Measurements from ENCODE around the gene SMYD1.

The SMYD1 gene

DNA sequence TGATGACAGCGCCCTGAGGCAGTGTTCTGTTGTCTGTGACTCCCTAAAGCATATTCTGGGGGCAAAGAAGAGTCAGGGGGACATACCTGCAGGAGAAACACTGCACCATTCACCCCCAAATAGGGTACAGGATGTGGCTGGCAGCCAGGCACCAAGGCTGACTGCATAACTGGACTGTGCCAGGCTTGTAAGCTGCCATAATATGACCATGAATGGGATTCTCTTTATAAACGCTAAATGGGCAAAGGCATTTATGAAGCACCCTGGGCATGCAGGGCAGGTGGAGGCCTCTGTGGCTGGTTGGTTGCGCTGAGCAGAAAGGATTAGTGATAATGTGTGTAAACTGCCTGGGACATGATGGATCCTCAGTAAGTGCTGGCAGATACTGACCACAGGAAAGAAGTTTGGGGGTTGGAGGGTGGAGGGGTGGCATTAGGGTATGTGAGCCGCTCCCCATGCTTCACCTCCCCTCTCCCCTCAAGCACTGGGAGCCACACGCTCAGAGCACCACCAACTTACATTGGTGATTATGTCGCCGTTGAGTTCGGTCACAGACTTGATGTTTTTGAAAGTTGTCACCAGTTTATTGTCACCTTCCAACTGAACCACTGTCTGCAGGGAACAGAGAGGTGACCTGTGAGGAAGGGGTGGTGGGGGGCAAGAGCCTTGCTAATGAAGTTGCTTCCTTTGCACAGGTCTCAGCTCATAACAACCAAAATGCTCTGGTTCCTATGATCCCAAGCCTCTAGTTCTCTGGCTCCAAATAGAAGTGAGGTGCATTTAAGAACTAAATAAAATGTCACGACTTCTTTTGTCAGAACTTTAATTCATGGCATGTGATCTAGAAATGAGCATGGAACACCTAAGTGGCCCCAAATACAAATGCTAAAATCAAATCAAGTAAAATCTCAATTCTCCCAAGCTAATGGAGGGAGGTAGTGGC is 56.6 kb downstream of the SMYD1 start:
- no peak for DNase-seq

DNA sequence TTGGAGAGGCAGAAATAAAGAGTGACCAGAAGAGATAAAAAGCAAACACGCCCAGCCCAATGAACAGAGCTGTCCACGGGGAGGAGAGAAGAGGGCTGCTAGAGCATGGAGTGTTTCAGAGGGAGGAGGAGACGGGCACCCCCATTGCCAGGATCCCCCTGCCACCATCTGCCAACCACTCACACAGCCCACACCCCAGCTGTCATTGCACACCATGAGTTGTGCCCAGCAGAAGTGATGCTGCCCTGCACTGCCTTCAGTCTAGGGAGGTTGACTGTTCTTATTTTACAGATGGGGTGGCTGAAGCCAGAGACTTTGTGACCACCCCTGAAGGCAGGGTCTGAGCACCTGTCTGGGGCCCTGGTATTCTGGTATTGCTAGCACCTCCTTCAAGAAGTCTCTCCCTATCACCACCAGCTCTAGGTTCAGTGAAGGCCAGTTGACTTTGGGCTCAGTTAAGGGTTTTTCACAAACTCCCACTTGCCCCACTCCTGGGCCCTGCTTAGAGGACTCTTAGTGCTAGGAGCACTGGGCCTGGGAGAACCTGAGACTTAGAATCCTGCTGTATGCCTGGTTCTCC is 57.8 kb downstream of the SMYD1 start:
- DNase-seq = no peak

DNA sequence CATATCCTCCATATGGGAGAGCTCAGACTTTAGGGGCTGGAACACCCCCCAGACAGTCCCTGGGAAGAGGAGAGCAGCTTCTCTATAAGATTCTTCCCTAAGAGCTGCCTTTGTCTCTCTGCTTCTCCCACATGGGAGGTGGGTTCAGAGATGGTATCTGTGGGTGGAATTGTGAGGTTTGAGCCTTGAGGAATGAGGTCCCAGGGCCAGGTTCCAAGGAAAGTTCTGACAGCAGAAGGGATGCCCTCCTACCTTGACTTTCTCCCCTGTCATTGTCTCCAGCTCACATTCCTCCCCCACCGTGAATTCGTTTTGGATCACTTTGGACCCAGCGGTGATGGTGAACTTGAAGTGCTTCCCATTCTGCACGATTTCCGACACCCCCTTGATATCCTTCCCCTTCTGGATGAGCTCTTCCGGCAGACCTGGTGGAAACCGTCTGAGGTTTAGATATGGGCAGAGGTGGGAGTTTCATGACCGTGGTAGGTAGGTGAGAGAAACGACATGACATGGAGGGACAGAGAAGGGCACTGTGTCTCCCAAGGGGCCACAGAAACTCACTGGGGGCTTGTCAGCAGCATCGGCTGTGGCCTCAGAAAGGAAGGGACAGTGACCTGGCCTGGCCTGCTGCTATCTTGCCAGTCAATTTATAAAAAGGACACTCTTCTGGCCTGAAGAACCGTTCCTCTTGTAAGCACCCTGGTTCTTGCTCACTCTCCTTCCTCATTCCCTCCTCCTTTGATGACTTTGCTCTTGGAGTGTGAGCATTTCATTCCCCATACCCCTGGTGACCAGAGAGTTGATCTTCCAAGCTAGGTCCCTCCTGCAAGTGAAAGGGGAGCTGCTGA is 58.5 kb downstream of the SMYD1 start:
- DNase-seq = no peak

DNA sequence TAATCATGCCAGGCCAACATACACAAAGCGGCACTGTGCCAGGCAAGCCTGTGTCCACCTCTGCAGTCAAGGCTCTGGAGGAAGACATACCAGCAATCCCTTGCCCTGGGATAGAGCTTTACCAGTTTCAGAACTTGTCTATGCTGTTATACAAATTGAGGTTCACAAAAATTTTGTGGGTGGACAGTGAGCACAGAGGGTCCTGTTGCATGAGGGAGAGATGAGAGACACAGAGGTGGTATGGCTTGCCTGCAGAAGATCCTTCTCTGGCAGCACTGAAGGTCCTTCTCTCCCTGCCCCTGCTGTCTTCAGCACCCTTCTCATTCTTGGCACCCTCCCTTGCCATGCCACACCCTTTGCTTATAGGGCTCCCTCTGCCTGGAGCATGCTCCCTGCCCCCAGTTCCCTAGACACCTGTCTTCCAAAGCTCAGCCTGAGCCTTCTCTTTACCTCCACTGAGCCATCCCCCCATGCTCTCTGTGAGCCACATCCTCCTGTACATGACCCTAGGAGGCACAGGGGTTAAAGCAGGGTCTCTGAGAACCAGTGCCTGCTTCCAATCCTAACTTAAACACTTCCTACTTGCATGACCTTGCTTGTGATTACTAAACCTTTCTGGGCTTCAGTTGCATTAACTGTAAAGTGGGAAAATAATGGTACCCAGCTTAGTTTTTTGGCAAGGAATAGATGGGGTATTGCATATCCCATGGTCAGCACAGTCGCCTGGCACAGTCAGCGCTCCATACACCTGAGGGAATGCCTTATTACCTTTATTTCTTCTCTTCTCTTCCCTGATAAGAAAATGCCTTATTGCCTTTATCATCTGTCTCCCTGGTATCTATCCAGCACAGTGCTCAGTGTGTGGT is 59.4 kb downstream of the SMYD1 start:
- no peak for DNase-seq

DNA sequence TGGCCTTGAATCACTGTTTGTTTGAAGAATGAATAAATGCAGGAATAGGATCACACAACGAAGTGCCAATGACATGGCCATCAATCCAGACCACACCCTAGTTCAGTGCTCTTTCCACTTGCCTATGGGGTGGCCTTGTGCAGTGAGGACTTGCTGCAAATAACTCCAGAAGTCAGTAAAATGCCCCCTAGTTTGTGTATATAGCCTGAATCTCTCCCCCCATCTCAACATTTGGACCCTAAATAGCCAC is 59.9 kb downstream of the SMYD1 start:
- no peak for DNase-seq

DNA sequence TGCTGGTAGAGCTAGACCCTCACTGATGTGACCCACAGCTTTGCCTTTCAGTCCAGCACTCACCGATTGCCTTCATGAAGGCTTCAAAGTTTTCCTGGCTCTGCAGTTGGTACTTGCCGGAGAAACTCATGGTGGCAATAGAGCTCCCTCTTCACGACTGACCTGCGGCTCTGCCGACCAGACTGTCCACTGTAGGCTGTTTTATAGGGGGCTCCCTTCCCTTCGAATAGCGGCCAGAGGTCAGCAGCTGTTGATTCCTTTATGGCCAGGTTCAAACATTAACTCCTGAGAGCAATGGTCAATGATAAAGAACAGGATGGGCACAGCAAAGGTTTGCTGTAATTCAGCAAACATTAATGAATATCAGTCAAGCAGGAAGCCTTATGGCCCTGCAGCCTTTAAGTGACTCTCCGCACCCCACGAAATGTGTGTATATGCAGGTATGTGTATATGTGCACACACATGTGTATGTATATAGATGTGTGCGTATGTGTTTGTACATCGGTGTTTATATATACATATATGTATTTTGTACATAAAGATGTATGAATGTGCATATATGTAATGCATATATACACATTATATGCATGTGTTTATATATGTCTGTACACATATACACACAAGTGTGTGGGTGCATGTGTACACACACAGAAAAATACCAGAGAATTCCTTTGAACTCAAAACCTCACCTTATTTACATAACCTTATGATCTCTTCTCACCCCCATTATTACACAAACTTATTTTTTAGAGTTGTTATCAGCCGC is 60.4 kb downstream of the SMYD1 start, which contains the start of gene FABP1:
Gene FABP1 (minus strand): TSS at position 175 of the 766 bp plus-strand sequence. CDS start 45 bp downstream, at position 130.
- no peak for DNase-seq

DNA sequence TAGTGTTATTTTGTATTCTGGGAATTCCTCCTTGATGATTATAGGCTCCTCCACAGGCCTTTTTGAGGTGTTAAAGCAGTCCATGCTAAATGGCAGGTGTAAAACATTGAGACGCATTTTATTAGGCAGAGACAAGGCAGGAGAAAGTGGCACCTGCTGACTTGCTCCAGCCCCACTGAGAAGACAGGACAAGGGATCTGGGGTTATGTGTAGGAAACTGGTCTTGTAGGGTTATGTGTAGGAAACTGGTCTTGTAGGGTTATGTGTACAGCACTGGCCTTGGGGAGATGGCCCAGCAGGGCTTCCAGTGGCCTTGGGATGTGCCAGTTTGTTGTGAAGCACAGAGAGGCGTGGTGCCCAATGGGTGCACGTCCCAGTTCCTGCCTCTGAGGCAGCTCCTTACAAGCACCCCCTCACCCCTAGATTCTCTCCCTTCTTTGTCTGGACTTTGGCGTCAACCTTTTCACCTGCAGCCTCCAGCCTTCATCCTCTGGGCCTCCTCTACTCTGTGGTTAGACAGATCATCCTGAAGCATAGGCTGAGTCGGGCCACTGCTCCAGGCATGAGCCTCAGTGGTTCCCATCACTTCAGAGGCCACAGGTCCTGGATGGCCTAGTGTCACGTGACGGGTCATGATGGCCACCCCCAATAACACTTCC is 61.2 kb downstream of the SMYD1 start:
- DNase-seq = no peak

DNA sequence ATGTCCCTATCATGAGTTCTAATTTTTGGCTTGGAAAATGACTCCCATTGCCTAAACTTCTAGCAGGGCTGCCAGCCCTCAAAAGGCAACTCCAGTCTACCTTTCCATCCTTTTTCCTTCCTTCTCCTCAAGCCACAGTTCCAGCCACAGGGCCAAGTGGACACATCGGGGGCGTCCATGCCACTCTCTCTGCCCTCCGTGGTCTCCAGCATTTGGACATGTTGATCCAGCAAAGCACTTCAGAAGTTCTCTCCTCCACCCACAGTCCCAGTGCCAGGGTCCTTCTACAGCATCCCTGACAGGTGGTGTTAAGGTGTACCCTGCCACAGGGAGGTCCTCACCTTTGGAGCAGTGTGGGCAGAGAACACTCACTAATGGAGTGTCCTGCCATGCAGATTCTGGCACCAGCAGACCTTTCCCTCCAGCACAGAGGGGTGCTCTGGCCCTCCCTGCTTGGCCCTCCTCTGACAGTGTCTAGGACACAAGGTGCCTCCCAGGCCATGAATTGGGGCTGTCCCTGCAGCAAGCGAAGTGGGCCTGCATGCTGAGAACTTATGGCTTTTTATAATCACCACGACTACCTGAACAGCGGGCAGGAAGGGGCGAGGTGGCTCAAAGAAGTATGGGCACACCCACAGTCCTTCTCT is 61.8 kb downstream of the SMYD1 start:
- no peak for DNase-seq

DNA sequence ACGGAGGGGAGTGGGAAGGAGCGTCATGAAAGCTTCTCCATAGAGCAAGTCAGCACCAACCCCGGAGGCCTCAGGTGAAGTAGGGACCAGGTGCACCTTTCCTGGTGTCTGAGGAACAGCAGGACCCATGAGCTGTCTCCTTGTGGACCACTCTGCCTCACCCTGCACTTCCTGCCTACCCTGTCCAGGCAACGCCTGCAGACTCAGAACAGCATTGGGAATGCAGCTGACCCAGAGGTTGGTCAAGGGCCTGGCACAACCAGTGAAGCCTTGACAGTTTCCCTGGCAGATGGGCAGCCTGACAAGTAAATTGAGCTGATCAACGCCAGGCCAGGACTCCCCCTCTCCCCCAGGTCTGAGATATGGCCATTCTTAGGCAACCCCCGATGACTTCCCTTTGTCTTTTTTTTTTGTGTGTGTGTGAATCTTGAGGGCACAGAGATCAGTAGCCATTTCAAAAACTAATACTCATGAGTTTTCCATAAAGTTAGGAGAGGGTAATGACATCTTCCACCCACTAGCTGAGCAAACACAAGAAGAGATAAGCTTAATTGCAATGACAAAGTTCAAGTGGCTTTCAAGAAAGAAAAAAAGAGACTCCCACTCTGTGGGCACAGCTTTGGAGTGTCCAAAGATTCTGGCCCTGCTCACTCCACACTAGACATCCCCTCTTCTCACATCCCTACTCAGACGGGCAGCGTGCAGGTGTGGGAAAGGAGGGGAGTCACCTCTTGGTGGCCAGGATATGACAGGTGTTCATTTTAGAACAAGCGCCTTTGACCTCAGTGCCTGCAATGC is 63.8 kb downstream of the SMYD1 start:
- DNase-seq = no peak

DNA sequence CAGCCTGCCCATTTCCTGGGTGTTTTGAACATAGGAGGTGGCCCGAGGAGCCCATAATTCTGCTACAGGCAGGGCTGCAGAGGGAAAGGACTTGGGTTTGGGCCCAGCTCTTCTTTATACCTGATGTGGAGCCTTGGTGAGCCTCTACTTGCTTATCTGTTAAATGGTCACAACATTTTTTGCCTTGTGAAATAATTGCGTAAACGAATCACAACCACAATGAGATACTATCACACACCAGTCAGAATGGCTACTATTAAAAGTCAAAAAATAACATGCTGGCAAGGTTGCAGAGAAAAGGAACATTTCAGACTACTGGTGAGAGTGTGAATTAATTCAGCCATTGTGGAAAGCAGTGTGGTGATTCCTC is 64.4 kb downstream of the SMYD1 start:
- DNase-seq = no peak

DNA sequence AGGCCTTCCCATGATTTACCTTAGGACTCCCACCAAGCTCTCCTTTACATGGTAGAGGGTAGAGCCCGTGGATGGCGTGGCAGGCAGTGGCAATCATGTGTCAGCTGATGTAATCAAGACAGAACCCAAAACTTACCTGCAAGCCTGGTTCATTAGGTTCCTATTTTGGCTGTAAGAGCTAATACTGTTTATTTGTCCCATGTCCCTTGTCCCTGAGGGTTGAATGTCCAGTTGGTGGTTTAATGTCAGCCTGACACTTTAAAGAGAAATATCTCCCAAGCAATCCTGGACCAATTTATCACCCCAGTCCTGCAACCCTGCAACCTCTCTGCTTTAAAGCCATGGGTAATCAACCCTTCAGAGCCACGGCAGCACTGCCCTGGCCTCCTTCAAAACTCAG is 66.2 kb downstream of the SMYD1 start:
- DNase-seq = no peak

DNA sequence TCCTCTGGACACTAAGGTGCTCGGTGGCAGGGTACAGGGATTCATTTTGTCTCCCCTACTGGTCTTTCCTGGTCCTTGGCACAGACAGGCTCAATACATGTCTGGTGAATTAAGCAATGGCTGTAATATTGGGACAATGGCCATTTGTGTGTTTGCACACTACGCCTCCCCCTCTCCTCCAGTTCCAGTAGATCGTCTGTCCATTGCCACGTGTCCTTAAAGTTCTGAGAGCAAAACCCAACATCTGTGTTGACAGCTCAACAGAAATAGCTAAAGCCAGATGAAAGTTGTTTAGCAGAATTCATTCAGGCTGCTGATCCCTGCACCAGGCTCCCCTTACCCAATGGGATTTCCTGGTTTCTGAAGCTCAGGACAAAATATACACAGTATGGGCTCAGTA is 69.2 kb downstream of the SMYD1 start:
- no peak for DNase-seq

DNA sequence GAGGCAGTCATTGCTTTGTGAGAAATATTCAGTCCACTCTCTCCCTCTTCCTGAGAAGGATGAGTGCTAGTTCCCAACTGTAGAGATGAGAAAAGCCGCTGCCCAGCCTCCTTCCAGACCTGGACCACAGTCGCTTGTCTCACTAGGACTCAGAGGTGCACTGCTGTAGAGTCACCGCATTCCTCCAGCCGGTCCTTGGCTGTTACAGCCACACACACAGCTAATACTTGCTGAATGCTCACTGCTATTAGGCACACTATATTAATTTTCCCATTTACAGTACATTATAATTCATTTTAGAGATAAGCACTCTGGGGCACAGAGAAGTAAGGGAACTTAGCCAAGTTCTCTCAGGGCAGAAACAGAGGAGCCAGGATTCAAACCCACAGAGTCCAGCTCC is 70.2 kb downstream of the SMYD1 start:
- DNase-seq = no peak

DNA sequence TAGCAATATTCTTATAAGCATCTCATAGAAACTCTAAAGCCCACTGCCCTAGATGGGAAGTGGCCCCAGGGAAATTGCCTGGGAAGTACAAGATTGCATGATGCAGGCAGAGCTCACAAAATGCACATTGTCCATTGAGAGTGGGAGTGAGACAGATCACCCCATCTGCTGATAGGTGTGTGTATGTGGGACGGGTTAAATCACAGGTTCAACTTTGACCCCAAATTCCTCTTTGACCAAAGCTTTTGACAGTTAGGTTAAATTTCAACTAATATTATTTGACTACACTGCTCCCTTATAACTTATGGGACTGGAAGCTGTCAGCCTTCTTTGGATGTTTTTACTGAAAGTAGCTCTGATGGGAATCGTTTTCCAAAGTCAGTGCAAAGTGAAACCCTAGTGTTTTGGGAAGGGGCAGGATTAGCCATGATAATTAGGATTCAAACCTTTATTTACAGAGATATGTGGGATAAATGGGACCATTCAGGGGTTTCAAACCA is 71.6 kb downstream of the SMYD1 start:
- DNase-seq = no peak

DNA sequence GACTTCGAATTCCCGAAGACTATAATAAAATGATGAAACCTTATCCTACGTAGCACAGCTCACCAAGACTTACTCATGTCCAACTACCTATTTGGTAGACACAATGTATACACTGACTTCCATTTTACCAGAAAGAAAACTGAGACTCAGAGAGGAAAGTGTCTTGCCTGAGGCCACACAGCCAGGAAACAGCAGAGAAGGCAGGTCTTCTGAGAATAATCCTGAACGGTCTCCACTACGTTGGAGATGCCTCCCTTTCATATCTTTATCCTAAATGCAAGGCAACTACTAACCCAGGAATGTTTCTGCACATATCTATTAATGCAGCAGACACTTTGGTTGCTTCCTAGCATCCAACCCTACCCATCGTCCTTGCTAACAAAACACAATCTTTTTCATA is 72.2 kb downstream of the SMYD1 start:
- DNase-seq = no peak

DNA sequence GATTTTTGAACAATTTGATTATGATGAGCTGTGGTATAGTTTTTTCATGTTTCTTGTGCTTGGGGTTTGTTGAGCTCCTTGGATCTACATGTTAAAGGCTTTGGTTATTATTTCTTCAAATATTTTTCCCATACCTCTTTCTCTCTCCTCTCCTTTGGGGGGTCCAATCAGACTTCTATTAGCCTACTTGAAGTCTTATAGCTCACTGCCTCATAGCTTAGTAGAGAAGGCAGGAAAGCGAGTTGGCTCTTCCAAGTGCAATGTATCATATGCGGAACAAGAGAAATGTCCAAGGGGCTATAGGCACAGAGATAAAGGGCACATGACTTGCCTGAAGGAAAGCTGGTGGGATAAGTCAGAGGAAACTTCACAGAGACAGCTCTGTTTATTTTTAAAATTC is 74.3 kb downstream of the SMYD1 start:
- DNase-seq = no peak

DNA sequence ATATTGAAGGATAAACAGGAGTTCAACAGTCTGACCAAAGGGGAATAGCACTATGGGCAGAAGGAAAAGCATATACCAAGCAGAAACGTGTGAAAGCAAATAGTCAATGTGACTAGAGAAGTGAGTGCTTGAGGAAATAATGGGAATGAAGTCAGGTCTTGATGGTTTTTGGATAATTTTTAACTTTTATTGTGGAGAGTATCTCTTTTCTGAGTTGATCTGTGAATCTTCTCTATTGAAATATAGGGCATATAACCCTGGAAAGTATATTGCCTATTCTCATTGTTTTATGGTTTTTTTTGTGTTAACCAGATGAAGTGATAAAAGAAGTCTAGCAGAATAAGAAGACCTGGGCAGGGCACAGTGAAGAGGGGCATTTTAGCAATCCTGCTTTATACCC is 76.6 kb downstream of the SMYD1 start:
- no peak for DNase-seq

DNA sequence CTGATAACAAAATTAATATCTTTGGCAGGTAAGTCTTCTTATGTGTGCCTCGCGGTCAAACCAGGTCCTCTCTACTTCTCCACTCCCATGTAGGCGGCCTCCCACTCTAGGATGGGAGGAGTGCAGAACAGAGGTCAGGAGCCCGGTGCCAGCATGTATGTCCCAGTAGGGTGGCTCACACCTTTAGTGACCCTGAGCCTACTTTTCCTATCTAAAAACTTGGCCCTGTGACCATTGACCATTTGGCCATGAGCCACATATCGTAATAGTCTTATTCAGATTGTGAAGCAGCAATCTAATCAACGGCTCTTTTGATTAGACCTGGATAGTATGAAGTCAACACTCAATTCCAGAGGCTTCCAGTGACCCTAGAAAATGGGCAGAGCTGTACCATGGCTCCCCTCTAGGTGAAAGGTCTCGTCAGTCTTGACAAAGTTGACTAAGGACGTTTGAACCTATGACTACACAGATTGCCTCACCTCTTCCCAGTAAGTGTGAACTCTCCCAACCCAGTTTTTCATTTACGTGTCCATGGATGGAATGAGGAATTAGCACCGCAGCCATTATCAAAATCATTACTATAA is 77.4 kb downstream of the SMYD1 start:
- no peak for DNase-seq

DNA sequence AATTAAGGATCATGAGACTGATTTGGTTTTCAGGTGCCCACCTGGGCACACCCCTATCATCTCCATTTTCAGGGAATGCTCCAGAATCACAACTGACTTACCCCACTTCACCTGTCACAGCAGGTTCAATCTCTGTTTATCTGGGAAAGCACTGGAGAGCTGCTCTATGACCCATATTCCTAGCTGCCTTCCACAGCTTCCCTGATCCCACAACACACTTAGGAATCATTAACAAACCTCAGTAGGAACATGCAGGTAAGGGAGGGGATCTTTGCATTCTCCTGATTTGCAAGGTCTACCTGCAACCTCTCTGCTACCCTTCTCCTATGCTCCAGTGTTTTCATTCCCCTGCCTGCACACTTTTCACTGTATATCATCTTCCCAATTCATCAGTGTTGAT is 79.0 kb downstream of the SMYD1 start:
- no peak for DNase-seq

DNA sequence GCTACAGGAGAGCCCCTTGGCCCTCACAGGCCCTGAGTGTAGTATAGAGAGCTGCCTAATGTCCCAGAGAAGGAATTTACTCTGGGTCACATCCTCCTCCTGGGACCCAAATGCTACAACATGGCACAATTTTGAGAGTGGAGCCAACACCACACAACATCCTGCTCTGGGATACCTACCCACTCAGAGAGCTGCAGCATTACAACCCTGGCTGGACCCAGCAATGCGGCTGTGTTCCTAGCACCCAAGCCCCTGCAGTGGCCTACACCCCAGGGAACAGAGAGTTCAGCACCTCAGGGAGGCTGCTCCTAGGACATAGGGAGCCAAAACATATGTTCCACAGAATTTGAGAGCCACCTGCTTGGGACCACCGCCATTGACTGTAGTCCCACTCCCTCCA is 79.5 kb downstream of the SMYD1 start:
- no peak for DNase-seq
